ENCODE measurements around the gene HES1.

The HES1 gene

DNA sequence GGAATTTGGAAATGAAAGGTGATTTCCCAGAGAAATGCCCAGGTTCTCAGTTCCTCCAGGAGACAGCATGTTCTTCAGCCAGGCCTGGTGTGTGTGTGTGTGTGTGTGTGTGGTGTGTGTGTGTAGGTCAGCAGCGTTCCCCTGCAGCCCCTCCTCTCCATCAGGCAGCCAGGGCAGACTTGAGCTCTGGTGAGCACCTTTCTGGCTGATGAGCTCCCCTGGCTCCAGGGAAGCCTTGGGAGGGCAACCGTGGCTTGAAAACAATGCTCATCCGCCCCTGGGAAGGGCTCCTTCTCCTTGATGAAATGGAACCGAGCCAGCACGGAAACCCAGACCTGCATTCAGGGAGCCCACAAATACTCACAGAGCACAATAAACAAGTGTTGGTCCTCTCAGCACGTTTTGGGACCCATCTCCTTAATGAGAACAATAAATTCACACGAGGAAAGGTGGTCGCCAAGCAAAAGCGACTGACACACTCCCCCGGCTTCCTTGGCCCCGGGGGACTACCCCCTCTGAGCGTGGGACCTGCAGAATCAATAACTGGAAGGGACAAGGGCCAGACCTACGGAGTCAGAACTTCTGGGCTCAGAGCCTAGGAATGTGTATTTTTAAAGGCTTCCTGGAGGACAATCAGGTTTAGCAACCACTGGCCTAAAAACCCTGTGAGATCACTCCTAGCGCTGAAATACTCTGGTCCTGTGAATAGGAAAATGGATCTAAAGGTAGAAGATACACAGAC, 38.6 kb upstream of the HES1 start:
- in situ Hi-C loops (cut with HindIII; ENCODE audit: low sequenced_read_pairs): no loop called here
- TF ChIP-seq, protein P1, sequence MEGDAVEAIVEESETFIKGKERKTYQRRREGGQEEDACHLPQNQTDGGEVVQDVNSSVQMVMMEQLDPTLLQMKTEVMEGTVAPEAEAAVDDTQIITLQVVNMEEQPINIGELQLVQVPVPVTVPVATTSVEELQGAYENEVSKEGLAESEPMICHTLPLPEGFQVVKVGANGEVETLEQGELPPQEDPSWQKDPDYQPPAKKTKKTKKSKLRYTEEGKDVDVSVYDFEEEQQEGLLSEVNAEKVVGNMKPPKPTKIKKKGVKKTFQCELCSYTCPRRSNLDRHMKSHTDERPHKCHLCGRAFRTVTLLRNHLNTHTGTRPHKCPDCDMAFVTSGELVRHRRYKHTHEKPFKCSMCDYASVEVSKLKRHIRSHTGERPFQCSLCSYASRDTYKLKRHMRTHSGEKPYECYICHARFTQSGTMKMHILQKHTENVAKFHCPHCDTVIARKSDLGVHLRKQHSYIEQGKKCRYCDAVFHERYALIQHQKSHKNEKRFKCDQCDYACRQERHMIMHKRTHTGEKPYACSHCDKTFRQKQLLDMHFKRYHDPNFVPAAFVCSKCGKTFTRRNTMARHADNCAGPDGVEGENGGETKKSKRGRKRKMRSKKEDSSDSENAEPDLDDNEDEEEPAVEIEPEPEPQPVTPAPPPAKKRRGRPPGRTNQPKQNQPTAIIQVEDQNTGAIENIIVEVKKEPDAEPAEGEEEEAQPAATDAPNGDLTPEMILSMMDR (IDR thresholded peaks at IDR 0.05; ENCODE audit: low read depth, low read length): no peak
- DNase-seq (ENCODE audit: low read depth, low spot score): no peak
- H3K4me3 ChIP-seq (ENCODE audit: low read depth, low read length): no peak overlapping the region

DNA sequence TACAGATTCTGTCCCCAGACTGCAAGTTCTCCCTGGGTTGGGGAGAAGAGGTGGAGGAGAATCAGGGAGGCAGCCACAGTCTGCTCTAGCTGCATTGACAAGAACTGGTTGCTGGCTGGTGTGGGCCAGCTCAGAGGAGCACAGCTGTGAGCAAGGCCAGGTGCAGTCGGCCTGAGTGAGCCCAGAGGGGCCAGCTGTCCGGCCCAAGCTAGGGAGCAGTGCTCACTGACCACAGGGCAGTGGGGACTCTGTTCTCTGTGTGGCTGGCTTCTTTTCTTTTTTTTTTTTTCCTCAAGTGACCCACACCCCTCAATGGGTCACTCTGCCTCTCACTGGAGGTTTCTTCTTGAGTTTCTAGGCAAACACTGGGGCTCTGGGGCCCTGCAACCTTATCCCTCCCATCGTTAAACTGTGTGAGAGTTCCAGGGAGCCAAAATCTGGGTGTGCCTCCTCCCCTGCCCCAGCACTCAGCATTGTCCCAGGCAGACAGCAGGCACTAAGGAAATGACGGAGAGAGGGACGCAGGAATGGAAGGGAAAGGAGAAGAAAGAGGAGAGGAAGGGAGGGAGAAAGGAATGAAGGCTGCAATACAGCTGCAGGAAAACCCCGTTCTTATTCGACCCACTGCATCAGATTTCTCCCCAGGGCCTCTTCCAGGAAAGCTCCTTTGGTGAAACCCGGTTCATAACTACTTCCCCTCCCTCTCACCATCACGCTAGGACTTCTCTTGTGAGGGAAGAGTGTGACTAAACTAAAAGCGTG, 37.7 kb upstream of the HES1 start:
- in situ Hi-C loops (cut with HindIII; ENCODE audit: low sequenced_read_pairs): no loop called here
- DNase-seq (ENCODE audit: low read depth, low spot score): no peak
- no peak overlapping the region for H3K4me3 ChIP-seq (ENCODE audit: low read depth, low read length)
- TF ChIP-seq, protein P1 (IDR thresholded peaks at IDR 0.05; ENCODE audit: low read depth, low read length): no peak

- no peak for DNase-seq (ENCODE audit: low read depth, low spot score)
- no peak overlapping the region for H3K4me3 ChIP-seq (ENCODE audit: low read depth, low read length)
- TF ChIP-seq, protein P1 (IDR thresholded peaks at IDR 0.05; ENCODE audit: low read depth, low read length): no peak
- in situ Hi-C loops (cut with HindIII; ENCODE audit: low sequenced_read_pairs): no loop called here
Measured at GRCh38 chr3:194098843-194099183, 37.1 kb upstream of the HES1 start.

DNA sequence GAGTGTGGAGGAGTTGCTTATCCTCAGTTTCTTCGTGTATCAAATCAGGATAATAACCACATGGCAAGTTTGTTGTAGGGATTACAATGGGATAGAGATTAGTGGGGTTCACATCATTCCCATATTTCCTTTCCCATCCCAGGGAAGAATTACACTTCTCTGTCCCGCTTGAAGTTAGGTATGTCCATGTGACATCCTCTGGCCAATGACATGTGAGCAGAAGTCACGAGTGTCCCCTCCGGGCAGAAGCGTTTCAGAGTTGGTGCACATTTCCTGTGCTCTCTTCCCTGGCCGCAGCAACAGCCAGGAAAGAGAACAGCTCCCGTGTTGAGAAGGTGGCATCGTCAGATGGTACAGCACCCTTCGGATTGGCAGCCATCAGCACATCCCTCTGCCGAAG, 36.7 kb upstream of the HES1 start:
- H3K4me3 ChIP-seq (ENCODE audit: low read depth, low read length): no peak overlapping the region
- in situ Hi-C loops (cut with HindIII; ENCODE audit: low sequenced_read_pairs): no loop called here
- no peak for DNase-seq (ENCODE audit: low read depth, low spot score)
- TF ChIP-seq, protein P1 (IDR thresholded peaks at IDR 0.05; ENCODE audit: low read depth, low read length): no peak

- DNase-seq (ENCODE audit: low read depth, low spot score): no peak
- H3K4me3 ChIP-seq (ENCODE audit: low read depth, low read length): no peak overlapping the region
- TF ChIP-seq, protein P1 (IDR thresholded peaks at IDR 0.05; ENCODE audit: low read depth, low read length): no peak
- in situ Hi-C loops (cut with HindIII; ENCODE audit: low sequenced_read_pairs): no loop called here
Measured at GRCh38 chr3:194100856-194101390, 35.0 kb upstream of the HES1 start.

DNA sequence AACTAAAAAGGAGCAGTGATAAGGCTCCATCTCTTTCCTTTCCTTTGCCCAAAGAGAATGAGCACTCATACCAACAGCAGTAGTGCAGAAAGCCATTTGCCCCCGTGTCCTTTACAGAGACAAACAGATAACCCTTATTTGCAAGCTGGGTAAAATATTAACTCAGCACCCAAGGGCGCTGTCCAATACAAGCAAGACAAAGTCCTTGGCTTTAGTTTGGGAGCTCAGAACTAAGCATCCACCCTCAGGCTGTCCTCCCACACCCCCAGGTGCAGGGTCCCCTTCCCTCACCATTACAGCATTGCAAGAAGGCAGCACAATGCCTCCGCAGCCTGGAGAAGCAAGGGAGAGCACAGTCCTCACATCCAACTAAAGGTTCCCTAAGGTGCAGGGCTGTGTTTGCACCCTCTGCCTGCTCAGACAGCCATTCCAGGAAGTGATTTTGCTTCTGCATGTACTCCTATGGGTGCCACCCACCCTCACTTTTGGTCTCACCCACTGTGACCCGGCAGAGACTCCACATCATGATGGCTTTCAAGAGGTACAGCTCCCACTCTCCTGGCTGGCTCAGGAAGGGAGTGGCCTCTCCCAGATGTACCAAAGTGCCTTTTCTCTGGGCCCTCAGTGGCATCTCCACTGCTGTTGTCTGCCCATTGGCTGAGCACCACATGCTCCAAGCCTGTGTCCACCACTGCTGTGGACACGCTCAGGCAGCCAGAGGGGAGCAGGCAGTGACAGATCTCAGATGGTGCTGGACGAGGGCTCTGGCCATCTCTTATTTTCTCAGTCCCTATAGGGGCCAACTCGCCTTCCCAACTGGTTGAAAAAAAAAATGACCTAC, 34.1 kb upstream of the HES1 start:
- no peak for DNase-seq (ENCODE audit: low read depth, low spot score)
- TF ChIP-seq, protein P1 (IDR thresholded peaks at IDR 0.05; ENCODE audit: low read depth, low read length): no peak
- in situ Hi-C loops (cut with HindIII; ENCODE audit: low sequenced_read_pairs): no loop called here
- H3K4me3 ChIP-seq (ENCODE audit: low read depth, low read length): no peak overlapping the region
